Osteocyte (in vitro differentiated cells): ENCODE measurements around the gene DIAPH3. TPM values are rescaled to one million over a fixed set of nuclear protein-coding genes. Genes with fewer than 3 reads are reported as not detected.

Experiments
- DNase-seq: peaks from one replicate; pipeline ENCODE4 v3.0.0; 2021; ENCODE audit warnings: mixed read lengths; ENCODE audit not compliant: unreplicated experiment; ENCODE audit errors: extremely low spot score
- H3K27ac Mint-ChIP-seq: one replicate; pipeline ENCODE4 v1.8.0; 2021; ENCODE audit warnings: mild to moderate bottlenecking, mixed read lengths; ENCODE audit not compliant: unreplicated experiment
- H3K27me3 Mint-ChIP-seq: one replicate; pipeline ENCODE4 v1.8.0; 2021; ENCODE audit warnings: mixed read lengths; ENCODE audit not compliant: unreplicated experiment
- H3K36me3 Mint-ChIP-seq: one replicate; pipeline ENCODE4 v1.8.0; 2021; ENCODE audit warnings: mixed read lengths; ENCODE audit not compliant: unreplicated experiment
- H3K4me1 Mint-ChIP-seq: one replicate; pipeline ENCODE4 v1.8.0; 2021; ENCODE audit warnings: mixed read lengths; ENCODE audit not compliant: unreplicated experiment
- H3K4me3 Mint-ChIP-seq: one replicate; pipeline ENCODE4 v1.8.0; 2021; ENCODE audit warnings: mild to moderate bottlenecking, moderate library complexity, mixed read lengths; ENCODE audit not compliant: unreplicated experiment
- H3K9me3 Mint-ChIP-seq: one replicate; pipeline ENCODE4 v1.8.0; 2021; ENCODE audit warnings: mixed read lengths; ENCODE audit not compliant: unreplicated experiment
- total RNA-seq: library from RNA; stranded (reverse); gene quantifications from 2 replicates; pipeline ENCODE4 v1.2.1, GENCODE V29; 2021
- TF ChIP-seq, protein P1 (sequence below): fragments of 200-600 bp; sonication (generic); IDR thresholded peaks from 2 replicates; pipeline ENCODE4 v1.5.0; 2021; ENCODE audit warnings: antibody characterized with exemption, mild to moderate bottlenecking, moderate library complexity

DIAPH3 gene
- total RNA-seq, 1 donor from 2014 or later: 12.2 TPM

DNA sequence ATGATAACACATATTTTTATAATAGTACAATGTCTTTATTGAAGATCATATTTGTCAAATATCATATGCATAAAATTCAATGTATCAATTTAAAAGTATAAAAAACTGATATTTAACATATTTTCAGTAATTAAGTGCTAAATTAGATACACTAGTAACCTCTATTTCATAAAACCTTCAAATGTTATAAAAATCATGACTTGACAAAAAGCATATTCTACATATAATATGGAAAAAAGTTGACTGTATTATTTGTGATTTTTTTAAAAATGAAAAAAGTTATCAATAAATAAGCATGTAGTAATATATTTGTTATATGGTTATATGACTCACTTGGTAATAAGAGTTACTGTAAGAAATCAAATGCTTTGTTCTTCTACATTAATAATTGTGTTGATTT lies 356.9 kb downstream of the DIAPH3 start:
- TF ChIP-seq, protein P1, sequence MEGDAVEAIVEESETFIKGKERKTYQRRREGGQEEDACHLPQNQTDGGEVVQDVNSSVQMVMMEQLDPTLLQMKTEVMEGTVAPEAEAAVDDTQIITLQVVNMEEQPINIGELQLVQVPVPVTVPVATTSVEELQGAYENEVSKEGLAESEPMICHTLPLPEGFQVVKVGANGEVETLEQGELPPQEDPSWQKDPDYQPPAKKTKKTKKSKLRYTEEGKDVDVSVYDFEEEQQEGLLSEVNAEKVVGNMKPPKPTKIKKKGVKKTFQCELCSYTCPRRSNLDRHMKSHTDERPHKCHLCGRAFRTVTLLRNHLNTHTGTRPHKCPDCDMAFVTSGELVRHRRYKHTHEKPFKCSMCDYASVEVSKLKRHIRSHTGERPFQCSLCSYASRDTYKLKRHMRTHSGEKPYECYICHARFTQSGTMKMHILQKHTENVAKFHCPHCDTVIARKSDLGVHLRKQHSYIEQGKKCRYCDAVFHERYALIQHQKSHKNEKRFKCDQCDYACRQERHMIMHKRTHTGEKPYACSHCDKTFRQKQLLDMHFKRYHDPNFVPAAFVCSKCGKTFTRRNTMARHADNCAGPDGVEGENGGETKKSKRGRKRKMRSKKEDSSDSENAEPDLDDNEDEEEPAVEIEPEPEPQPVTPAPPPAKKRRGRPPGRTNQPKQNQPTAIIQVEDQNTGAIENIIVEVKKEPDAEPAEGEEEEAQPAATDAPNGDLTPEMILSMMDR: no peak
- Mint-ChIP-seq H3K9me3 (no peaks in the 10 kb centered on the region), H3K27me3 (no peaks in the 10 kb centered on the region), H3K4me1 (peaks cover 16% of the 10 kb centered on the region), H3K27ac (no peak overlapping the region), H3K4me3 (no peak overlapping the region), H3K36me3 (peaks cover 2% of the 10 kb centered on the region)
- no peak for DNase-seq

DNA sequence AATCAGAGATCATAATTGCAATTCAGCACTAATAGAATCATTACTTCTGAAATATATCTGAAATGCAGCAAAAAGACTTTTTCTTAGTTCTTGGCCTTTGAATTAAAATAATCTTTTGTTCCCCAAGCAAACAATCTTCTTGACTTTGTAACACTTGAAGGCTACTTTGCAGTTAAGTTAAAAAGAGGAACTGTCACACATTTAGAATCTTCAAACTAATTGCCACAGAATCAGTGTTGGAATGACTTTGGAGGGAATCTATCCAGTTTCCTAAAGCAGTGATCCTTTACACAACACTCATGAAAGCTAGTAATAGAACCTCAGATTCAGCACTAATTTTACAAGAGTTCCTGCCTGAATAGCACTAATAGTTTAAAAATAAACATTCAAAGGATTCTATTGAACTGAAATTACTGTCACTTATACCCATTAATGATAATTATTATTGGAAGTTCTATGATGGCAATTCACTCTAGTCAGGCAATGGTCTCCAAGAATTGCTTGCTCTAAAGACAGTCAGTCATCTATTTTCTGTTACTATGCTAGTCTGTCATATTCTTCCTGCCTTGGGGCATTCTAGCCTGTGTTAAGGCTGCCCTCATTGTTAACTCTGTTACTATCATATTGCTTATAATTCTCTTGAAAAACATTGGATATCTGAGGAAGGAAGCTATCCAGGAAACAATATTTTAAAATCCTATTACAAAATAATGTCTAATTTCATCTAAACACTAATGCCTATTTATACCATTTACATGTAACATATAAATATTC lies 362.4 kb downstream of the DIAPH3 start:
- Mint-ChIP-seq H3K36me3 (no peaks in the 10 kb centered on the region), H3K27ac (no peak overlapping the region), H3K9me3 (no peaks in the 10 kb centered on the region), H3K4me3 (no peak overlapping the region), H3K27me3 (no peaks in the 10 kb centered on the region), H3K4me1 (peaks cover 10% of the 10 kb centered on the region)
- TF ChIP-seq, protein P1: no peak
- DNase-seq: no peak

DNA sequence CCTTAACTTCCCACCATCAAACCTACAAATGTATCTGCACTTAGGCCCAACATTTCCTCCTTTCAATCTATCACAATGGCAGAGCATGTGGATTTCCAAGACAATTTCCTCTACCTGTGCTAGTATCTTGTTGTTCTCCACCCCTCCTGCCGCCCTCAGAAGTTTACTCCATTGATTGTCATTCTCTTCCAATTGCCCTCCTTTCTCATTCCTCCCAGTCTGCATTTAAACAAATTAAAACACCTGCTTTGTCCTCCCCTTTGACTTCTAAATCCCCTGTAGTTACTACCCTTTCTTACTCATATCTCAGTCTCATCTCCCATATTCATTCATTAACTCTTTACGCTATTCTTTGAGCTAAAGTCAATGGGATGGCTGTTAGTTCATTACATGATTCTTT lies 370.6 kb downstream of the DIAPH3 start:
- Mint-ChIP-seq H3K27ac (no peak overlapping the region), H3K36me3 (no peaks in the 10 kb centered on the region), H3K4me3 (no peak overlapping the region), H3K27me3 (no peaks in the 10 kb centered on the region), H3K4me1 (peaks cover 3% of the 10 kb centered on the region), H3K9me3 (no peaks in the 10 kb centered on the region)
- TF ChIP-seq, protein P1: no peak
- DNase-seq: no peak

DNA sequence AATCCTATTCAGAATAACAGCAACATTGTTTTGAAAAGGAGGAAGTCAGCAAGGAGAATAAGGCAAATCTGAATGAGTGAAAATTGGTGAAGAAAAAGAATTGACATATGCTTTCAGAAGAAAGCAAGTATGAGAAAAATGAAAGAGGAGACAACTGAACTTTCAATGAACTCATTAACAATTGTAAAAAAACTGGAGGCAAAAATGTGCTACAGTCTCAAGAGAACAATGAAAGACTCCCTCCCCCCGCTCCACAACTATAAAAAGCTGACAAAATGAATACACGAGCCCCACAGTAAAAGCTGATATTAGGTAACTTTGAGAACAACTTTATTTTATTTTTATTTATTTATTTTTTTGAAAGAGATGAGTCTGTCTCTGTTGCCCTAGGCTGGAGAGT lies 373.1 kb downstream of the DIAPH3 start:
- no peak for DNase-seq
- H3K36me3 Mint-ChIP-seq: no peaks in the 10 kb centered on the region
- peaks cover 3% of the 10 kb centered on the region for H3K4me1 Mint-ChIP-seq
- no peak overlapping the region for H3K4me3 Mint-ChIP-seq
- H3K27ac Mint-ChIP-seq: no peak overlapping the region
- no peaks in the 10 kb centered on the region for H3K9me3 Mint-ChIP-seq
- no peaks in the 10 kb centered on the region for H3K27me3 Mint-ChIP-seq
- TF ChIP-seq, protein P1: no peak

DNA sequence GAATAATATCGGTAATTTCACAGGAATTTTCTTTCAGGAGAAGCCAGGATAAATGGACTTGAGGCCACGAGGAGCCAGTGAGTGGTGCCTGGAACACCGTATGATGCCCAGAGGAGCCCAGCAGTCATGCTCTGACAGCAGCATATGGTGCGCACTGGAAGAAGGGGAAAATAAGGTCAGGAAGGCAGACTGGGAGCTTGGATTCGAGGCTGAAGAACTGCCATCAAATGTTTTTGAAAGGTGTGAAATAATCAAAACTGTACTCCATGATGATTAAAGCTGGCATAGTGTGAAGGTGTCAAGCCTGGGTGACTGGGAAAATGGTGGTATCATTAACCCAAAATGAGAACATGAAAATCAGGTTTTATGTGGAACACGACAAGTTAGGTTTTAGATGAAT lies 374.2 kb downstream of the DIAPH3 start:
- Mint-ChIP-seq H3K4me3 (no peak overlapping the region), H3K9me3 (no peaks in the 10 kb centered on the region), H3K27me3 (no peaks in the 10 kb centered on the region), H3K36me3 (no peaks in the 10 kb centered on the region), H3K4me1 (peaks cover 3% of the 10 kb centered on the region), H3K27ac (no peak overlapping the region)
- DNase-seq: no peak
- TF ChIP-seq, protein P1: no peak
